ENCODE results near the gene YBX1.

Gene YBX1

DNA sequence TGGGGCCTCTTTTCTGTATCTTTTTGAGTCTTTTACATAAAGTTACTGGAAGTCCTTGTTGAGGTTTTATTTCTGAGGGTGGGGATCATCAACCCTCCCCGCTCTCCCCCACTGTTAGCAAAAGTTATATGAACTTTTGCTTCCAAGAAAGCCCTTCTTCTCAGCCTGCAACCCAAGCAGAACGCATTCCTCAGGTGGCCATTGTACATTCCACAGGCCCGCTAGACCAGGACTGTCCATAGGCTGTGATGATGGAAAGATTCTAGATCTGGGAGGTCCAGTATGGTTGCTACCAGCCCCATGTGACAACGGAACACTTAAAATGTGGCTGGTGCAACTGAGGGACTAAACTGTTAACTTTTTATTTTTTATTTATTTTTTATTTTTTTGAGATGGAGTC, 11.8 kb upstream of the YBX1 start:
- H3K23ac ChIP-seq (ENCODE audit: low read length in 2 of 2): no peak overlapping the region

DNA sequence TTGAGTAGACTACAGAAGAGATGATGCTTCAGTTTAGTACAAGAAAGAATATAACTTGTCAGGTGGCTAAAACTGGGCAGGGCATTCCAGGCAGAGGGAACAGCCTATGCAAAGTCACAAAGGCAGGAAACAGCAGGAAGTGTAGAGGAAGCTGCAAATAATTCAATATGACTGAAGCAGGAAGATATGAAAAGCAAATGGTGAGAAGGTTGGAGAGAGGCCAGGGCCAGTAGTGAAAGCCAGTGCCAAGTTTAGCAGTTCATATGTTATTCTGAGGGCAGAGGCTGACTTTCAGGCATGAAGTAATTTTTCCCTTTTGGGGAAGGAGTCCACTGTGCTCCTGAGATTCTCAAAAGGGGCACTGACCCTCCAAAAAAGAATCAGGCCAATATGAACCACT, 8.0 kb upstream of the YBX1 start:
- Histone ChIP-seq H3K79me1 (replicated peaks; ENCODE audit: low read length, poor library complexity, severe bottlenecking) (no peaks in the 10 kb centered on the region), H3K27me3 (ENCODE audit: control insufficient read depth in 1 of 2, insufficient read depth in 1 of 2, low read length in 2 of 2) (no peaks in the 10 kb centered on the region), H3K9ac (ENCODE audit: low read length) (no peak overlapping the region), H3K18ac (ENCODE audit: low read depth in 1 of 2, low read length in 2 of 2) (no peak overlapping the region), H2BK120ac (ENCODE audit: low read depth, low read length) (no peak overlapping the region), H3K4me3 (ENCODE audit: insufficient read depth in 1 of 2, low read depth in 1 of 2, low read length in 2 of 2) (no peak overlapping the region), H2BK12ac (ENCODE audit: low read length in 2 of 2) (no peak overlapping the region), H3K36me3 (ENCODE audit: control insufficient read depth in 1 of 2, insufficient read depth in 2 of 2, low read depth in 1 of 2, low read length in 2 of 2) (peaks cover 12 to 46% of the 10 kb centered on the region in 2 experiments), H3K23ac (ENCODE audit: low read length in 2 of 2) (no peak overlapping the region), H3K14ac (ENCODE audit: low read length in 2 of 2) (no peak overlapping the region), H3K4me1 (ENCODE audit: control insufficient read depth, insufficient read depth, low read depth, low read length) (peaks cover 1% of the 10 kb centered on the region), H4K8ac (ENCODE audit: low read length) (no peak overlapping the region), H2AFZ (ENCODE audit: low read depth, low read length) (no peak overlapping the region), H2BK5ac (ENCODE audit: low read depth, low read length, poor library complexity, severe bottlenecking) (no peak overlapping the region), H3K4me2 (ENCODE audit: low read length, poor library complexity, severe bottlenecking) (no peak overlapping the region), H3K9me3 (ENCODE audit: control insufficient read depth, low read length) (no peaks in the 10 kb centered on the region), H2AK5ac (ENCODE audit: low read length, severe bottlenecking) (no peak overlapping the region), H4K91ac (ENCODE audit: low read length) (no peak overlapping the region), H3K27ac (ENCODE audit: low read length, poor library complexity, severe bottlenecking) (no peak overlapping the region), H2BK15ac (ENCODE audit: low read depth, poor library complexity, severe bottlenecking) (no peak overlapping the region), H3K4ac (ENCODE audit: low read depth in 1 of 2, low read length in 2 of 2) (no peak overlapping the region)
- DNase-seq: no peak

More for the DNA sequence above, 11.8 kb upstream of the YBX1 start:
- Histone ChIP-seq H3K4ac (ENCODE audit: low read depth in 1 of 2, low read length in 2 of 2) (no peak overlapping the region), H3K79me1 (replicated peaks; ENCODE audit: low read length, poor library complexity, severe bottlenecking) (peaks cover 5% of the 10 kb centered on the region), H4K91ac (ENCODE audit: low read length) (no peak overlapping the region), H4K8ac (ENCODE audit: low read length) (no peak overlapping the region), H3K27ac (ENCODE audit: low read length, poor library complexity, severe bottlenecking) (no peak overlapping the region), H2BK120ac (ENCODE audit: low read depth, low read length) (no peak overlapping the region), H3K9ac (ENCODE audit: low read length) (no peak overlapping the region), H2BK15ac (ENCODE audit: low read depth, poor library complexity, severe bottlenecking) (no peak overlapping the region), H3K18ac (ENCODE audit: low read depth in 1 of 2, low read length in 2 of 2) (no peak overlapping the region), H2BK5ac (ENCODE audit: low read depth, low read length, poor library complexity, severe bottlenecking) (no peak overlapping the region), H3K27me3 (ENCODE audit: control insufficient read depth in 1 of 2, insufficient read depth in 1 of 2, low read length in 2 of 2) (no peaks in the 10 kb centered on the region), H3K4me2 (ENCODE audit: low read length, poor library complexity, severe bottlenecking) (no peak overlapping the region), H3K4me3 (ENCODE audit: insufficient read depth in 1 of 2, low read depth in 1 of 2, low read length in 2 of 2) (no peak overlapping the region), H2AFZ (ENCODE audit: low read depth, low read length) (no peak overlapping the region), H2AK5ac (ENCODE audit: low read length, severe bottlenecking) (no peak overlapping the region), H3K14ac (ENCODE audit: low read length in 2 of 2) (no peak overlapping the region), H2BK12ac (ENCODE audit: low read length in 2 of 2) (no peak overlapping the region), H3K4me1 (ENCODE audit: control insufficient read depth, insufficient read depth, low read depth, low read length) (peaks cover 1% of the 10 kb centered on the region), H3K36me3 (ENCODE audit: control insufficient read depth in 1 of 2, insufficient read depth in 2 of 2, low read depth in 1 of 2, low read length in 2 of 2) (peaks cover 29 to 68% of the 10 kb centered on the region in 2 experiments), H3K9me3 (ENCODE audit: control insufficient read depth, low read length) (no peaks in the 10 kb centered on the region)
- DNase-seq: no peak
- WGBS: 97% methylated on average over 3 of the region's 4 CpGs

DNA sequence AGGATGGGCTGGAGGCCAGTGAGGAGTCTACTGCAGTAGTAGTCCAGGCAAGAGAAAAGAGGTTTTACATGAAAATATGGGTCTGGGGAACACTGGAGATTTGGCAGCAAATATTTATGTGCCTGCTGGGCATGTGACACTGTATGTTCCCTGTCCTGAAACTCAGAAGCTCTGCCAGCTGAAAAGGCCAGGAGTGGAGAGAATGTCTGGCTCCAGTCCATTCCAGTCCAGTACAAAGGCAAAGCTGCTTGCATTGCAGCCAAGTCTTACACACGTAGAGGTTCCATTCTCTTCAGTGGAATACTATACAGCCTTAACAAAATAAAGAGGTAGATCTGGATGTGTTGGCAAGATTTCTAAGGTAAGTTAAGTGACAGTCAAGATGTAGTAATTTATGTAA, 7.5 kb upstream of the YBX1 start:
- Histone ChIP-seq H3K9me3 (ENCODE audit: control insufficient read depth, low read length) (no peaks in the 10 kb centered on the region), H3K27me3 (ENCODE audit: control insufficient read depth in 1 of 2, insufficient read depth in 1 of 2, low read length in 2 of 2) (no peaks in the 10 kb centered on the region), H4K91ac (ENCODE audit: low read length) (no peak overlapping the region), H4K8ac (ENCODE audit: low read length) (no peak overlapping the region), H3K14ac (ENCODE audit: low read length in 2 of 2) (no peak overlapping the region), H2AFZ (ENCODE audit: low read depth, low read length) (no peak overlapping the region), H2BK5ac (ENCODE audit: low read depth, low read length, poor library complexity, severe bottlenecking) (no peak overlapping the region), H3K36me3 (ENCODE audit: control insufficient read depth in 1 of 2, insufficient read depth in 2 of 2, low read depth in 1 of 2, low read length in 2 of 2) (peaks cover 12 to 46% of the 10 kb centered on the region in 2 experiments), H2AK5ac (ENCODE audit: low read length, severe bottlenecking) (no peak overlapping the region), H2BK120ac (ENCODE audit: low read depth, low read length) (no peak overlapping the region), H3K4ac (ENCODE audit: low read depth in 1 of 2, low read length in 2 of 2) (no peak overlapping the region), H3K4me3 (ENCODE audit: insufficient read depth in 1 of 2, low read depth in 1 of 2, low read length in 2 of 2) (no peak overlapping the region), H3K18ac (ENCODE audit: low read depth in 1 of 2, low read length in 2 of 2) (no peak overlapping the region), H3K9ac (ENCODE audit: low read length) (no peak overlapping the region), H3K4me2 (ENCODE audit: low read length, poor library complexity, severe bottlenecking) (no peak overlapping the region), H2BK12ac (ENCODE audit: low read length in 2 of 2) (no peak overlapping the region), H3K79me1 (replicated peaks; ENCODE audit: low read length, poor library complexity, severe bottlenecking) (no peaks in the 10 kb centered on the region), H3K23ac (ENCODE audit: low read length in 2 of 2) (no peak overlapping the region), H2BK15ac (ENCODE audit: low read depth, poor library complexity, severe bottlenecking) (no peak overlapping the region), H3K27ac (ENCODE audit: low read length, poor library complexity, severe bottlenecking) (no peak overlapping the region), H3K4me1 (ENCODE audit: control insufficient read depth, insufficient read depth, low read depth, low read length) (peaks cover 1% of the 10 kb centered on the region)
- DNase-seq: no peak
- WGBS: no CpG with 5 or more reads among the region's 1 CpG

DNA sequence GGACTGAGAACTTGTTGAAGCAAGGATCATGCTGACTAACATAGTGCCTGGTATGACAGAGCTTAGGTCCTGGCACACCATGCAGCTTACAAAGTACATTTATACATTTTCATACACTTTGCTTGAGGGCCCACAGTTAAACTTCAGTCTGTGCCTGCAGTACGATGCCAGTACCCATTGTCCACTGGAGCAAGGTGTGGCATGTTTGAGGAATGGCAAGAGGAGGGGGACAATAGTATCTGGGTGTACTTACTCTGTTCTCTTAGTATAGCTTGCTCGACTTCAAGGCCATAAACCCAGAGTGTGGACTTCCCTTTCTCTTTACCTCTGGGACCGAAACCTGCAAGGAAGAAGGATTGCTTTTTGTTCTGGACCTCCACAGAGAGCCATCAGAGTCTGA, 6.8 kb upstream of the YBX1 start:
- 91% methylated on average over 3 of the region's 3 CpGs for WGBS
- H2BK15ac ChIP-seq (ENCODE audit: low read depth, poor library complexity, severe bottlenecking): no peak overlapping the region
- H3K36me3 ChIP-seq (ENCODE audit: control insufficient read depth in 1 of 2, insufficient read depth in 2 of 2, low read depth in 1 of 2, low read length in 2 of 2): peaks cover 12 to 38% of the 10 kb centered on the region in 2 experiments
- H3K4me2 ChIP-seq (ENCODE audit: low read length, poor library complexity, severe bottlenecking): no peak overlapping the region
- no peaks in the 10 kb centered on the region for H3K27me3 ChIP-seq (ENCODE audit: control insufficient read depth in 1 of 2, insufficient read depth in 1 of 2, low read length in 2 of 2)
- no peak overlapping the region for H3K18ac ChIP-seq (ENCODE audit: low read depth in 1 of 2, low read length in 2 of 2)
- no peak overlapping the region for H3K4me3 ChIP-seq (ENCODE audit: insufficient read depth in 1 of 2, low read depth in 1 of 2, low read length in 2 of 2)
- no peak overlapping the region for H2AFZ ChIP-seq (ENCODE audit: low read depth, low read length)
- no peak overlapping the region for H2BK12ac ChIP-seq (ENCODE audit: low read length in 2 of 2)
- H3K9ac ChIP-seq (ENCODE audit: low read length): no peak overlapping the region
- no peak overlapping the region for H3K23ac ChIP-seq (ENCODE audit: low read length in 2 of 2)
- H3K9me3 ChIP-seq (ENCODE audit: control insufficient read depth, low read length): no peaks in the 10 kb centered on the region
- H3K27ac ChIP-seq (ENCODE audit: low read length, poor library complexity, severe bottlenecking): no peak overlapping the region
- H4K8ac ChIP-seq (ENCODE audit: low read length): no peak overlapping the region
- H3K4ac ChIP-seq (ENCODE audit: low read depth in 1 of 2, low read length in 2 of 2): no peak overlapping the region
- H2AK5ac ChIP-seq (ENCODE audit: low read length, severe bottlenecking): no peak overlapping the region
- H4K91ac ChIP-seq (ENCODE audit: low read length): no peak overlapping the region
- no peaks in the 10 kb centered on the region for H3K79me1 ChIP-seq (replicated peaks; ENCODE audit: low read length, poor library complexity, severe bottlenecking)
- no peak for DNase-seq
- no peak overlapping the region for H3K14ac ChIP-seq (ENCODE audit: low read length in 2 of 2)
- H3K4me1 ChIP-seq (ENCODE audit: control insufficient read depth, insufficient read depth, low read depth, low read length): peaks cover under 1% of the 10 kb centered on the region
- H2BK120ac ChIP-seq (ENCODE audit: low read depth, low read length): no peak overlapping the region
- H2BK5ac ChIP-seq (ENCODE audit: low read depth, low read length, poor library complexity, severe bottlenecking): no peak overlapping the region
